ENCODE data around the gene PSKH1. TPM values are rescaled to one million over a fixed set of nuclear protein-coding genes. Genes with fewer than 3 reads are reported as not detected.

Gene PSKH1
- total and polyA plus RNA-seq, 10 of the 15 experiments (the other 5 are each of a cell fraction or from before 2014, with no cell fraction given) = 0.63 to 20.4 (median 7.8) TPM

DNA sequence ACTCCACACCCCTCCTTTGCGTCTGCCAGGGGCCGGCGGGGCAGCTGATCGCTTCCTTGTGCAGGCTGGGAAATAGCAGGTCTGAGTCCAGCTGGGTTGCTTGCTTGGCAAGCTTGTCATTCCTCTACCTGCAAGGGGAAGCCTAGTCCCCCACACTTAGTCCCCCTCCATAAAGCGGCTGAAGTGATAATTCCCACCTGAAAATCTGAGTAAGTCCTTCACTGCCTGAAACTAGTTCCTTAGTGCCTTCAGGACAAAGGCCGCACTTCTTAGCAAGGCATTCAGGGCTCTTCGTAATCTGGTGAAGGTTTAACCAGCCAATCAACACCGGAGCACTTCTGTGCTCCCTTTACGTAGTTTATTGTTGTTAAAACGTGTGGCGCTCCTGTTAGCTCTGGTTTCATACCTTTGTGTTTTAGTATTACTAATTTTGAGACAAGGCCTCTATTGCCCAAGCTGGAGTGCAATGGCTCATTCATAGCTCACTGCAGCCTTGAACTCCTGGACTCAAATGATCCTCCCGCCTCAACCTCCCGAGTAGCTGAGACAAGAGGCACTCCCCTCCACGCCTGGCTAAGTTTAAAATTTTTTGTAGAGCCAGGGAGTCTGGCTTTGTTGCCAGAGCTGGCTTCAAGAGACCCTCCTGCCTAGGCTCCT is 817 bp downstream of the PSKH1 start:
- ATAC-seq (no peak), FAIRE-seq (no peak), DNase-seq (ENCODE audit: low read depth, low spot score) (no peak)
- 24% methylated on average over 14 of the region's 14 CpGs for WGBS (ENCODE audit: insufficient coverage, insufficient replicate concordance, low lambda C conversion rate, missing lambda C conversion rate)
- Histone ChIP-seq H3K27me3 (replicated peaks in 1 of 2; ENCODE audit: control insufficient read depth in 2 of 2, insufficient read depth in 2 of 2, low read length in 1 of 2) (no peaks in the 10 kb centered on the region), H3K9ac (ENCODE audit: control insufficient read depth, insufficient read depth, low read length) (peak overlapping the region; percentile 86), H2AFZ (ENCODE audit: control insufficient read depth, low read depth, low read length) (peak overlapping the region; percentile 87), H3K36me3 (ENCODE audit: control insufficient read depth in 2 of 2, insufficient read depth in 2 of 2, low read length in 1 of 2) (no peaks in the 10 kb centered on the region; a peak in 1 of 4 replicates), H4K20me1 (ENCODE audit: control insufficient read depth, insufficient read depth) (no peaks in the 10 kb centered on the region), H3K4me1 (ENCODE audit: control insufficient read depth, insufficient read depth, low read length) (peaks cover 7% of the 10 kb centered on the region), H3K79me2 (ENCODE audit: control insufficient read depth, insufficient read depth, low read length) (peaks cover 24% of the 10 kb centered on the region), H3K27ac (ENCODE audit: control insufficient read depth, insufficient read depth) (peak overlapping the region; percentile 79), H3K4me3 (peak overlapping the region; percentile 83), H3K4me2 (ENCODE audit: control insufficient read depth, insufficient read depth) (peak overlapping the region; percentile 79), H3K9me3 (replicated peaks; ENCODE audit: control insufficient read depth, insufficient read depth, low read length) (no peaks in the 10 kb centered on the region)
- RAD21 ChIA-PET (ENCODE audit: unreplicated experiment) = interaction anchor here (1.5 kb wide), 1 partner anchor 20 kb away, joined by 3 read pairs; no protein-coding TSS in a partner anchor
- CTCF ChIA-PET = interaction anchor here (1.2 to 3.4 kb wide), 2 partner anchors 10 to 43 kb away, joined by 3 to 27 read pairs; partner anchors contain the start of genes NRN1L and PSMB10
- TF ChIP-seq, protein P1, sequence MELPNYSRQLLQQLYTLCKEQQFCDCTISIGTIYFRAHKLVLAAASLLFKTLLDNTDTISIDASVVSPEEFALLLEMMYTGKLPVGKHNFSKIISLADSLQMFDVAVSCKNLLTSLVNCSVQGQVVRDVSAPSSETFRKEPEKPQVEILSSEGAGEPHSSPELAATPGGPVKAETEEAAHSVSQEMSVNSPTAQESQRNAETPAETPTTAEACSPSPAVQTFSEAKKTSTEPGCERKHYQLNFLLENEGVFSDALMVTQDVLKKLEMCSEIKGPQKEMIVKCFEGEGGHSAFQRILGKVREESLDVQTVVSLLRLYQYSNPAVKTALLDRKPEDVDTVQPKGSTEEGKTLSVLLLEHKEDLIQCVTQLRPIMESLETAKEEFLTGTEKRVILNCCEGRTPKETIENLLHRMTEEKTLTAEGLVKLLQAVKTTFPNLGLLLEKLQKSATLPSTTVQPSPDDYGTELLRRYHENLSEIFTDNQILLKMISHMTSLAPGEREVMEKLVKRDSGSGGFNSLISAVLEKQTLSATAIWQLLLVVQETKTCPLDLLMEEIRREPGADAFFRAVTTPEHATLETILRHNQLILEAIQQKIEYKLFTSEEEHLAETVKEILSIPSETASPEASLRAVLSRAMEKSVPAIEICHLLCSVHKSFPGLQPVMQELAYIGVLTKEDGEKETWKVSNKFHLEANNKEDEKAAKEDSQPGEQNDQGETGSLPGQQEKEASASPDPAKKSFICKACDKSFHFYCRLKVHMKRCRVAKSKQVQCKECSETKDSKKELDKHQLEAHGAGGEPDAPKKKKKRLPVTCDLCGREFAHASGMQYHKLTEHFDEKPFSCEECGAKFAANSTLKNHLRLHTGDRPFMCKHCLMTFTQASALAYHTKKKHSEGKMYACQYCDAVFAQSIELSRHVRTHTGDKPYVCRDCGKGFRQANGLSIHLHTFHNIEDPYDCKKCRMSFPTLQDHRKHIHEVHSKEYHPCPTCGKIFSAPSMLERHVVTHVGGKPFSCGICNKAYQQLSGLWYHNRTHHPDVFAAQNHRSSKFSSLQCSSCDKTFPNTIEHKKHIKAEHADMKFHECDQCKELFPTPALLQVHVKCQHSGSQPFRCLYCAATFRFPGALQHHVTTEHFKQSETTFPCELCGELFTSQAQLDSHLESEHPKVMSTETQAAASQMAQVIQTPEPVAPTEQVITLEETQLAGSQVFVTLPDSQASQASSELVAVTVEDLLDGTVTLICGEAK (IDR thresholded peaks at IDR 0.05; ENCODE audit: borderline replicate concordance) = no peak
- TF ChIP-seq IKZF1 (conservative IDR thresholded peaks at IDR 0.05) = no peak
- no peak for TF ChIP-seq STAT1 (conservative IDR thresholded peaks at IDR 0.05)
- TF ChIP-seq CBFB (IDR thresholded peaks at IDR 0.05; ENCODE audit: low read depth) = no peak
- TF ChIP-seq ZNF207 (IDR thresholded peaks at IDR 0.05; ENCODE audit: borderline replicate concordance) = no peak
- TF ChIP-seq HDGF (IDR thresholded peaks at IDR 0.05) = no peak
- TF ChIP-seq, protein P2, sequence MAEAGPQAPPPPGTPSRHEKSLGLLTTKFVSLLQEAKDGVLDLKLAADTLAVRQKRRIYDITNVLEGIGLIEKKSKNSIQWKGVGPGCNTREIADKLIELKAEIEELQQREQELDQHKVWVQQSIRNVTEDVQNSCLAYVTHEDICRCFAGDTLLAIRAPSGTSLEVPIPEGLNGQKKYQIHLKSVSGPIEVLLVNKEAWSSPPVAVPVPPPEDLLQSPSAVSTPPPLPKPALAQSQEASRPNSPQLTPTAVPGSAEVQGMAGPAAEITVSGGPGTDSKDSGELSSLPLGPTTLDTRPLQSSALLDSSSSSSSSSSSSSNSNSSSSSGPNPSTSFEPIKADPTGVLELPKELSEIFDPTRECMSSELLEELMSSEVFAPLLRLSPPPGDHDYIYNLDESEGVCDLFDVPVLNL (IDR thresholded peaks at IDR 0.05; ENCODE audit: low read depth, low read length) = no peak
- in situ Hi-C loops (cut with MboI) (no loop called here), intact Hi-C loops (cut with micrococcal nuclease; ENCODE audit: unreplicated experiment) (loop anchor here (5.0 kb wide), 1 partner anchor 33 kb away; no protein-coding TSS in a partner anchor)
- no TSS peak for BruUV-seq (replicated peaks)
- SMC1A ChIA-PET (ENCODE audit: uncharacterized antibody, unreplicated experiment) = interaction anchor here (1.1 to 3.0 kb wide), 3 partner anchors 10 to 48 kb away, joined by 4 to 14 read pairs (median 4); partner anchors contain the start of gene NUTF2
- POLR2A ChIA-PET = interaction anchor here (0.5 to 1.1 kb wide), 2 partner anchors 48 to 856 kb away, joined by 3 to 4 read pairs; partner anchors contain the start of gene NUTF2
